Stimulated activated CD4-positive, alpha-beta T cell treated with anti-CD3 and anti-CD28 coated beads, Interleukin-1b, Interleukin-23, amount 100 ng/mL, for 1 hour (primary cell): ENCODE data around the gene EXOC5.

Experiments
- DNase-seq, 2 donors: peaks; one replicate each; pipeline ENCODE4 v3.0.0-alpha.2; 2020; ENCODE audit warnings: low read depth in 2 of 2

Gene EXOC5, protein sequence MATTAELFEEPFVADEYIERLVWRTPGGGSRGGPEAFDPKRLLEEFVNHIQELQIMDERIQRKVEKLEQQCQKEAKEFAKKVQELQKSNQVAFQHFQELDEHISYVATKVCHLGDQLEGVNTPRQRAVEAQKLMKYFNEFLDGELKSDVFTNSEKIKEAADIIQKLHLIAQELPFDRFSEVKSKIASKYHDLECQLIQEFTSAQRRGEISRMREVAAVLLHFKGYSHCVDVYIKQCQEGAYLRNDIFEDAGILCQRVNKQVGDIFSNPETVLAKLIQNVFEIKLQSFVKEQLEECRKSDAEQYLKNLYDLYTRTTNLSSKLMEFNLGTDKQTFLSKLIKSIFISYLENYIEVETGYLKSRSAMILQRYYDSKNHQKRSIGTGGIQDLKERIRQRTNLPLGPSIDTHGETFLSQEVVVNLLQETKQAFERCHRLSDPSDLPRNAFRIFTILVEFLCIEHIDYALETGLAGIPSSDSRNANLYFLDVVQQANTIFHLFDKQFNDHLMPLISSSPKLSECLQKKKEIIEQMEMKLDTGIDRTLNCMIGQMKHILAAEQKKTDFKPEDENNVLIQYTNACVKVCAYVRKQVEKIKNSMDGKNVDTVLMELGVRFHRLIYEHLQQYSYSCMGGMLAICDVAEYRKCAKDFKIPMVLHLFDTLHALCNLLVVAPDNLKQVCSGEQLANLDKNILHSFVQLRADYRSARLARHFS

DNA sequence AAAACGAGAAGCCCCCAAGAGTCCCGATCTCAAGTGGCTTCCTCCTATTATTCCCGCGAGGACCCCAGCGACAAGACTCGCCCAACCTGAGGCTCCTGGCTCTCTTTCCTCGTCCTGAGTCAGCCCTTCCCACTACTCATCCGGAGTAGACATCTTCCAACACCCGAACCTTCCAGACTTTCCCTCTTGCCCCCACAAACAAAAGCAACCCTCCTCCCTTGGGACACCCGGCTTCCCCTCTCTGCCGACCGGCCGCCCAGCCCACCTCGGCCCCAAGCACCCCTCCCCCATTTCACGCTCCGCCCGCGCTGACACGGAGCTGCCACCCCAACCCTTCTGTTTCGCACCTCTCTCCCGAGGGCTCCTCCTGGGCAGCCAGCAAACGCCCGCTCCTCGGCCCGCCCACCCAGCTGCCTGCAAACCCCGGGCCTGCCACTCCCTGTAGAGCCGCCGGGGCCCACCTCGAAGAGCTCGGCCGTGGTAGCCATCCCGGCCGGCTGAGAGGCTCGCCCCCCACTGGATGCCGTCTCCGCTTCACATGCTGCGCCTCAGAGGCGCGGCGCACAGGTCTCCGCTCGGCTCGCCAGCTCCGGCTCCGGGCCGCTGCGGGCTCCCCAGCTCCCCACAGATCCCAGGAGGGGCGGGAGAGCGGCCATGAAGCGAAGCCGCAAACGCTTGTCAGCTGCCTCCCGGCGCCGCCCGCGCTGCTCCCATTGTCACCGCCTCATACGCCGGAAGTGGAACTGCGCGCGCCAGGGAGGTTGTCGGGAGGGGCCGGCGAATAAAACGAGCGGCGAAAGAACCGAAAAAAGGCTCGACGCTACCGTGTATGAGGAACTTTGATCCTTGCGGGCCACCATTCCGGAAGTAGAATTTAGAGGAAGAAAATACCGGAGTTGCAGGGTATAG, at the start of gene EXOC5, which contains the start of gene AP5M1:
Gene EXOC5 (minus strand): TSS at position 745 of the 909 bp plus-strand sequence. CDS start 257 bp downstream, at position 488.
Gene AP5M1 (plus strand): TSS at position 811 of the 909 bp plus-strand sequence. CDS start 344 bp downstream, outside the sequence.
- DNase-seq: peak; percentile 59 to 69

DNA sequence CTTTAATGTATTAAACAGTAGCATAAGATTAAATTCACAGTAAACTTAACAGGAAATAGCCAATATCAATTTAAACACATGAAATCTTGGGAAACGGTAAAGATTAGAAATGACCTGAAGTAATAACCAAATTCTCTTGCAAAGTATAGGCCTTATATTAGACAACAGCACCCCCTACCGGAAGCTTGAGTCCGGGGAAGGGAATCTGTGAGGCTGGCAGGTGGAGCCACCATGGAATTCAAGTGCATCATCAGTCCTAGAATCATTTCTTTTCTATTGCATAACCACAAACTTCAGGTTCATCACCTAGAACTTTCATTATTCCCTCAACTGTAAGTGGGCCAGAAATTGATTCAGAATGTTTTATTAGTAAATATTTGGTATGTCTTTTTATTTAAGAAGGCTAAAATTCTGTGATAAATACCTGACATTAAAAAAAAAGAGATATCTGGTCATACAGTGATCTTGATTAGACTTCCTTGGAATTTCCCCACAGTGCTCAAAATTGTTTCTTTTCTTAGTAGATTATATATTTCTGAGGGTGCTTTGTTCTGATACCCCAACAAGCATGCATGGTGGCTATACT, 48.6 kb upstream of the EXOC5 start:
- peak; percentile 42 to 45 for DNase-seq

DNA sequence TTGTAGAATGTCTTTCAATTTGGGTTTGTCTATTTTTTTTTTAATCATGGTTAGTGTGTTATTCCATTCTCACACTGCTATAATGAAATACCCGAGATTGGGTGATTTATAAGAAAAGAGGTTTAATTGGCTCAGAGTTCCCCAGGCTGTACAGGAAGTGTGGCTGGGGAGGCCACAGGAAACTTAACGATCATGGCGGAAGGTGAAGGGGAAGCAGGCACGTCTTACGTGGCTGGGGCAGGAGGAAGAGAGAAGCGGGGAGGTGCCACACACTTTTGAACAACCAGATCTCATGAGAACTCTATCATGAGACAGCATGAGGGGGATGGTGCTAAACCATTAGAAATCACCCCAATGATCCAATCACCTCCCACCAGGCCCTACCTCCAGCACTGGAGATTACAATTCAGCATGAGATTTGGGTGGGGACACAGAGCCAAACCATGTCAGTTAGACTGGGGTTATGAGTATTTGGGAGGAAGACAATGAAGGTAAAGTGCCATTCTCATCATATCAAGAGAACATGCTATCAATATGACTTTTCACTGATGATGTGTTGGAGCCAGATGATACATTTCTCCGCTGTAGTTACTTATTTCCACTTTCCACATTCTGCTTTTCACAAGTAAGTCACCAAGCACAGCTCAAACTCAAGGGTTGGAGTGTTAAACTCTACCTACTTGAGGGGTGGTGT, 45.8 kb upstream of the EXOC5 start:
- DNase-seq: no peak

DNA sequence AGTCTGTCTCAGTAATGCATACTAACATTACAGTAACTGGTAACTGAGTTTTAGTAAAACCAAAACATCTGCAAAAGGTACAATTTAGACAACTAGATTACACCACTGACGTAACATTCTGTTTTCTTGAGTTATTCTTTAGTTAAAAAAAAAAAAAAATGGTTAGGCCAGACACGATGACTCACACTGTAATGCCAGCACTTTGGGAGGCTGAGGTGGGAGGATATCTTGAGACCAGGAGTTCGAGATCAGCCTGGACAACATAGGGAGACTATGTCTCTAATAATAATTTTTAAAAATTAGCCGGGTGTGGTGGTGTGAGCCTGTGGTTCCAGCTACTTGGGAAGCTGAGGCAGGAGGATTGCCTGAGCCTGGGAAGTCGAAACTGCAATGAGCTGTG, 34.2 kb upstream of the EXOC5 start:
- no peak for DNase-seq

DNA sequence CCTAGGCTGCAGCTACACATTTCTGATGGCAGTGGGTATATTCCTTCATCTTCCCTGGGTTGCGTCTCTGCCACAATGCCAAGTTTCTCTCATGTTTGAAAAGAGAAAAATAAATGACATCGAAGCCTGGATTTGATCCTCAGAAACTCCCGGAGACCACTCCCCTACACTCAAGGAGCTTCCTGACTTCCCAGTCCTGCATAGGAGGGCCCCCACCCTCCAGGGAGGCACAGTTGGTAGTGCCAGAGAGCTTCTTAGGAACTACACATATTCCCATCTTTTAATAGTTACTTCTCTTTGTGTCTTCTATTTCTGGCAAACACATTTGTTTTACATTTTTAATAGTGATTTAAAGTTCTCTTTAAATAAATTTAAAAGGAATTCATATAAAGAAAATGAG, 30.8 kb upstream of the EXOC5 start:
- DNase-seq: no peak

DNA sequence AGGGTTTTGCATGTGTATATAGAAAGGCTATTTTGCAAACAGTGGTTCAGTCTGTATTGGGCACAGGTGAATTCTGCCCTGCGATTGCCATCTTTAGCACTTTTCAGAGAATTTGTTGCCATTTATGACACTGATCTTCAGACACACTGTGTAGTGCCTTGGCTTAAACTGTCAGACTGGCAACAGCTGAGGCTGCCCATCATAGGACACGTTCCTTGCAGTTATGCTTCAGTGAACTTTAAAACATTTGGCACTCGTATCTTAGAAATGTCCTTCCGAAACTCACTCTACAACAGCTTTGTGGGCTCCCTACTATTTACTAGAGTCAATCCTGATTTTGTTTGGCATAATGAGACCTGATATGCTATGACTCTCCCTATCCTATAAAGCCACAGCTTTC, 29.1 kb upstream of the EXOC5 start:
- DNase-seq: no peak

DNA sequence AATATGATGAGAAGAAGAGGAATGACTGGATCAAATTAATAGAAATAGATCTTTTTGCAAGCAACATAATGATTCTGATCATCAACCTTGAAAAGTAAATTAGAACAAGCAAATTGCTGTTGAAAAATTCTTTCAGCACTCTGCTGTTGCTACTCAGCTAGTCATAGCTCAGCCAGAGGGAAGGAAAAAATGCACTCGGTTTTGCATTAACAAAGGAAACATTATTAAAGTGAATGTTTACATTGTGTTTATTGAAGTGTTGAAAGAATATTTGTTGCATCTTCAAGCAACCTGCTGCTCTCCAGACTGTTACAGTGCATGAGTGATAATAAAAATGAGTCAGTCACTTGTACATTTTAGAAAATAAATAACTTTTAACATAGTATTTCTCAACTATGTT, 26.5 kb upstream of the EXOC5 start:
- no peak for DNase-seq

DNA sequence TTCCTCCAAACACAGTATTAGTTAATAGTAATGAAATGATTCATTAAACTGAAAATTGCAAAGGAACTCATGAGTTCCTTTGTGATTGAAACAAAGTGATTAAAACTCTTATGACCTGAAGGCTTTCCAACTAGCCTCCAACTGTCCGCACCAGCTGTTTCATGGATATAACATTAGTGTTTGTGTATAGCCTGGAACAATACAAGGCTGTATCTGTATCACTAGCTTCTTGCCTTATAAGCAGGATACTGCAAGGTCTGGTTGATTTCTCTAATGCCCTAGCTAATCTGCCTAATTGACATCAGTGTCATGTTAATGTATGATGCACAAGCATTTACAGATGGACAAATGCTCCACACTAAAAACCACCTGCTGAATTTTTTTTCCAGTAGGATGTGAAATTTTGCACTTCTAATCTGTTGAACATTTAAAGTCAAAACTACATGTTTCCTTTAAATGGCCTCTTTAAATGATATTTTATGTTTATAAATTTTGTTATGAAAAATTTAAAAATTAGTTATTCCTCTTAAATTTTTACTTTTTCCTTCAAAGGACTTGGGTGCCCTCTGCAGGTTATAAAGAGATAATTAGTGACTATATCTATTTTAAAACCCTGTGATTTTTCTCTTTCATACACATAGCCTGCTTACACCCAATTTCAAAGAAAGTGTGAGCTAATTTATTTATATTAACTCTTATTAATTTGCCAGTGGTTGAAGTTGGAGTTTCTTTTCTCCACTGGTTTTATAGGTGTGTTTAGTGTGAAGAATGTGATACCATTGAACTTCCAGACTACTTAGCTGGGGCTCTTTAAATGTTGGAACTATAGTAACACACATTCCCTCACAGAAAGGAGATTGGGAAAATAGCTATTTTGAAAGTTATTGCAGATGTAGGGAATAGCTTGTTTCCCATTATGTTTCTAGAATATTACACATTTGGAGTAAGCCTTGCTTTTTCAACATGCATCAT, 25.4 kb upstream of the EXOC5 start:
- DNase-seq: no peak

DNA sequence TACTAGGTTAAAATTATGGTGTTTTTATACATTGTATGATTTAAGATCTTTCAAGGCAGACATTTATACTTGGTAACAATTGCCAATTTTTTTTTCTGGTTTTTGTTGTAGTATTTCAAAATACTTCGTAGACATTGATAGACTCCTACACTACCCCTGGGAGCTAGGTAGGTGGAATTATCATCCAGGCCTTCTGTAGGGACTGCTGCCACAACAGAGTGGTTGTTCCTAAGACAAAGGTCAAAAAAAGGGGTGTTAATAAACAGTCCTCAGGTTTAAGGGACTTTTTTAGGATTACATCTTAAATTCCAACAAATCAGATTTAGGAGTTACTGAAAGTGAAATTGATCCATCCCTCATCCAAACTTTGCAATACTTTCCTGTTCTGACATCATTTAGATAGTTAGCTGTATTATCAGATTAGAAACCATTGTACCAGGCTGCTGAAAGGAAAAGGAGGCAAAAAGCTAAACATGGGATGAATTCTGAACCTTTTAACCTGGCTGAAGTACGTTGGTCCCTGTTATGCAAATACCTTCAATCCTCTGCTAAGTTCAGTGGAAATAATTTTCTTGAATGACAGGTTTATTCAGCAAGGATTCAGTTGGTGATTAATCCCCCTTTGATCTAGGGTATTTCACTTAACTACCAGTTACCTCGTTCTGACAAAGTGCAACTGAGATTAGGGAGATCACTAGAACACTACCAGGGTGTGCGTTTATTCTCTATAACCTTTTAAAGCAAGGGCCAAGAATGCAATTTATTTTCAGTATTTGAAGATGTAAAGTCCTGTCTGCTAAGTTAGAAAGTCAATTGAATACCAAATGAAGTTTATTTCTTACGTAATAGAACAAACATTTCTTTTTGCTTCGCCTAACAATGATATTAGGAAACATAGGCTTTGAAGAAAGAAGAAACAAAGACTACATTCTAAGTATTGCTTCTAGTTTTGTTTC, 23.3 kb upstream of the EXOC5 start:
- no peak for DNase-seq

DNA sequence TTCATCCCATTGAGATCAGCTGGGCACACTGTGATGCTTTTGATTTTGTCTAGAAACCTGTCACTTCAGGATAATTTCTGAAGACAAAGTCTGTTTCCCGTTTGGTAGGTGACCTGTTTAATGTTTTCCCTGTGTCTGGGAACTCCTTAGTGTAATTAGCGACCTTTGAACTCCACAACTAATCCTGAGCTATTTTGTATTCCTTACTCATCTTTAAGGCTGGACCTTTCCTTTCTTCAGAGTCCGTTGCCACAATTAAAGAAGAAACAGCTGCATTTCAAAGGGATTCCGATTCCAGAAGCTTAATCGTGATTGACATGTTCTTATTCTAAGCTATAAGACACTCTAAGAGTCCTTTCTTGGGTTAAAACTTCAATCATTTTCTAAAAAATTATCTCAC, 22.0 kb upstream of the EXOC5 start:
- no peak for DNase-seq

DNA sequence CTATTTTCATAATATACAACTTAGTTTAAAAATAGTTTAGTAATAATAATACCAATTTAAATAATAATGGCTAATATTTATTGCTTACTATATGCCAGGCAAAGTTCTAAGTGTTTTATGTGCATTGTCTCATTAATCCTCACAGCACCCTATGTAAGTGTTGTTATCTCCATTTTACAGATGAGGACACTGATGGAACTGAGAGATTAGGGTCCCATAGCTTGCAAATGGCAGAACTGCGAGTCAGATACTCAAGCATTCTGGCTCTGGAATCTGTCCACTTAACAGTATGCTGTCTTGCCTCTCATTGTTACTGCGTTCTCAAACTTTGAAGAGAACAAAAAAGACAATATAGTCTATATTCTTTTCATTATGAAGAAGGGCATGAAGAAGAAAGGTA, 19.0 kb upstream of the EXOC5 start:
- DNase-seq: no peak

DNA sequence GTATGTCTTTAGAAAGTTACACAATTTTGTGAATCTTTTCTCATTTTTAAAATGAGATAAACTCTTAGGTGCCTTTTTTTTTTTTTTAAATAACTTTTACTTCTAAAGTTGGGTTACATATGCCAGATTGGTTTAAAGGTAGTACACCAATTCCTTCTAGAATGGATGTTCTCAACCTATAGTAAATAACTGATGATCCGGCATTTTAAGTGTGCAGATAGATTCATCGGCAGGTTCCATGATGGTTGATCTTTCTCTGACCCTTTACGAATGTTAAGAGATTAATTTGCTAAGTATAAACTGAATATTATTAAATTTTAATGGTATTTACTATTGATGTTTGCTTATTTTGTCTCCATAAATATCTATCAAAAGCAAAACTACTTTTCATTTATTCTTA, 8.4 kb upstream of the EXOC5 start:
- no peak for DNase-seq

DNA sequence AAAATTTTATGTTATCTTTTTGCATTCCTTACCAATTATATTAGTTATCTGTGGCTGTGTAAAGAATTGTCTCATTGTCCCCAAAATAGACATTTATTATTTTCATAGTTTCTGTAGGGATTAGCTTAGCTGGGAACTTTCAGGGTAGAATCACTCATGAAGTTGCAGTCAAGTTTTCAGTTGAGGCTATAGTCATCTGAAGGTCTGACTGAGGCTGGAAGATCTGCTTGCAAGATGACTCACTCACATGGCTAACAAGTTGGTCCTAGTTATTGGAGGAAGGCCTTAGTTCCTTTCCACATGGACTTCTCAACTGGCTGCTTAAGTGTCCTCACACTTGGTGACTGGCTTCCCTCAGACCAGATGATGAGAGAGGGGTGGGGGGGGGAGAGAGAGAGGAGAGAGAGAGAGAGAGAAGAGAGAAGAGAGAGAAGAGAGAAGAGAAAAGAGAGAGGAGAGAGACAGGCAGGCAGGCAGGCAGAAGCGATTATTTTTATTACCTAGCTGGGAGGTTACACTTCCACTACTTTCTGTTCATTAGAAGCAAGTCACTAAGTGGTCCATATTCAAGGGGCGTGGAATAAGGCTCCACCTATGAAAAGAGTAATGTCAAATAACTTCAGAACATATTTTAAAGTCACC, 6.4 kb upstream of the EXOC5 start:
- DNase-seq: no peak

DNA sequence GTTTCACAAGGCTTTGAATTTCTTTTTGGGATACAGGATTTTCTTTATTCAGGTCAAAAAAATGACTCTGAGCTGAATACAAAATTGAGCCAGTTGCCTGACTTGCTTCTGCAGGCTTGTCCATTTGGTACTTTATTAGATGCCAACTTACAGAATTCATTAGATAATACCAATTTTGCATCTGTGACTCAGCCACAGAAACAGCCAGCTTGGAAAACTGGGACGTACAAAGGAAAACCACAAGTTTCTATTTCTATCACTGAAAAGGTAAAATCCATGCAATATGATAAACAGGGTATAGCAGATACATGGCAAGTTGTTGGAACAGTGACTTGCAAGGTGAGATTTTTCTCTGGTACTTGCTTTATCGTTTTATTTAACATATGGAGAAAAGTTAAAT, 5.8 kb upstream of the EXOC5 start:
- no peak for DNase-seq

DNA sequence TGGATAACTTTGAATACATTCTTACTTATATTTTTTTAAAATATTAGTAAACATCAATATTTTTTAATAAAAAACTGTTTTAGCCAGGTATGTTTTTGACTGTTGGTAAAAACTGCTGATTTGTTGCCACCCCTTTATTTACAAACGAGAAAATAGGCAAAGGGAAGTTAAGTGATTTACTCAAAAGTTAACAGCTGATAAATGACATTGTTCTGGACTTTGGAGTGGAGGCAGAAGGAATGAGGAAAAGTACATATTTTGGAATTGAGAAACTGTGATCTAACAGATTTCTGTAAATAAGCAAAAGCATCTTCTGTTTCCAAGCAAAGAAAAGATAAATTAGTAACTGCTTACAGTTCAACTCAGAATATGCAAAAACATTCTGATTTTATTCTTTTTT, 4.5 kb upstream of the EXOC5 start:
- DNase-seq: no peak

DNA sequence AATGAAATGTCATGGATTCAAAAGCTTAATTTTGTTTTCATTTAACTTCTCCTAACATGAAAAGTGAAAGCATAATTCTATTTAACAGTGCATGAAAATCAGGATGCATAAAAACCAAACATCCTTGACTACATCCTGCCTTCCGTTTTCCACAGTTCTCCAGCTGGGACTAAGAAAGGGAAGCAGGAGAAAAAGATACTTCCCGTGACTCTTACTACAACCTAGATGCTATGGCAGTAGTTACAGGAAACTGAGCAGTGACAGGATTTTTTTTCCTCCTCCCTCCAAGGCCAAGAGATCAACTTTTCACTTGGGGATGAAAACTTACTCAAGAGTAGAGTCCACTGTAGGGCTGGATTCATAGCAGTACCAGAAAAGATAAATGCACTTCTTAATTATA, 2.6 kb downstream of the EXOC5 start:
- DNase-seq: no peak

DNA sequence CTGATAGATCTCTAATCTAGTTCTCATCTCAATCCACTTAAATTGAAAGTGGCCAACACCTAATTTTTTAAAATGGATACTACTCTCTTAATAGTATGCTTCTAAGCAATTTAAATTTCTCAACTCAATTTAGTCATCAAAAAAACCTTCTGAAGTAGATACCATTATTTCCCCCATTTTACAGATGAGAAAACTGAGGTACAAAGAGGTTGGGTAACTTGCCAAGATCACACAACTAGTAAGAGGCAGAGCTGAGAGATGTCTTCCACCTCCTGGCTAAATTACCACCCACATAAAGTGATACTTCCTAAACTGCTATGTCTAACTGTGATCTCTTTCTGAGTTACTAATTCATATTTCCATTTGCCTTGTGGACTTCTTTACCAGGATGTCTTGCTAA, 6.6 kb downstream of the EXOC5 start:
- DNase-seq: no peak

DNA sequence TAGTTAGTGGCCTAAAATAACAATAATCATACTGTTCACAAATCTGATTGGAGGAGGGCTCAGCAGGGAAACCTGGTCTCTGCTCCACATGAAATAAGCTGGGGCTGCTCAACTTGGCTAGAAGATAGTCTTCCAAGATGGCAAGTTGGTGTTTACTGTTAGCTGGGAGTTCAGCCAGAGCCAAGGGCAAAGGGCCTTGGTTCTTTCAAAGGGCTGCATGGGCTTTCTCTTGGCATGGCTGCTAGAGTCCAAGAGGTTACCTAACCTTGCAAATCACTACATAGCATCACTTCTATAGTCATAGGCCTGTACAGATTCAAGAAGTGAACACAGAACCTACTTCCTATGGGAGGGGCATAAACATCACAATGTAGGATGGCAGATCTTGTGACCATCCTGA, 7.1 kb downstream of the EXOC5 start:
- DNase-seq: no peak
